OCI-M1 (cell line): ENCODE data around the gene PRKCI.
"Not testable (repeated sequence)": the region's sequence is repeated elsewhere in the genome, so short reads cannot be mapped to it uniquely, and the experiment has no call there.

Experiments
- DNase-seq: peaks from one replicate; lab custom pipeline; 2025; lab: John Stamatoyannopoulos, UW

The PRKCI gene

DNA sequence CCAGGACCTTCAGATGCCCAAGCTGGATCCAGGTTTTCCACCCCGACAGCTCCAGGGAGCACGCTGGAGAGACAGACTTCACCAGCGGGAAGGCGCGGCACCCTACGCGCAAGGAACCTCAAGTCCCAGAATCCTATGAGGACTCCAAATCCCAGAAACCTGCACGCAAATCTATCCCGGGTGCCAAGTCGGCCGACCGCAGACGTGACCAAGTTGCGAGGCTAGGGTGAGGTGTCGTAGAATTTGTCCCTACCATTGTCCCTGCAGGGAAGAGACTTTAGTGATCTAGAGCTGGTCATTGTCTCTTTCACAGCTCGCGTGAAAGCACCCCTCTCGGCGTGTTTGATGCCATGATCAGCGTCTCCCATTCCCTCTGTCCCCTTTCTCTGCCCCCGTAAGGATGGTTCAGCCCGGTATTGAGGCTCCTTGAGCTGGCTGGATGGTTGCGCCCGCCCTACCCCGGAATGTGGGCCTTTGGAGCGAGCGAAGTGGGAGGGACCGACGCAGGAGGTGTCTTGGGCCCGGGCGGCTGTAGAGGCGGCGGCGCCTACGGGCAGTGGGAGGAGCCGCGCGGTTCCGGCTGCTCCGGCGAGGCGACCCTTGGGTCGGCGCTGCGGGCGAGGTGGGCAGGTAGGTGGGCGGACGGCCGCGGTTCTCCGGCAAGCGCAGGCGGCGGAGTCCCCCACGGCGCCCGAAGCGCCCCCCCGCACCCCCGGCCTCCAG, at the start of gene PRKCI:
Gene PRKCI, plus strand, starts transcription at position 501 of the 723 bp plus-strand sequence. CDS start 246 bp downstream, outside the sequence.
- DNase-seq: peak; percentile 94

DNA sequence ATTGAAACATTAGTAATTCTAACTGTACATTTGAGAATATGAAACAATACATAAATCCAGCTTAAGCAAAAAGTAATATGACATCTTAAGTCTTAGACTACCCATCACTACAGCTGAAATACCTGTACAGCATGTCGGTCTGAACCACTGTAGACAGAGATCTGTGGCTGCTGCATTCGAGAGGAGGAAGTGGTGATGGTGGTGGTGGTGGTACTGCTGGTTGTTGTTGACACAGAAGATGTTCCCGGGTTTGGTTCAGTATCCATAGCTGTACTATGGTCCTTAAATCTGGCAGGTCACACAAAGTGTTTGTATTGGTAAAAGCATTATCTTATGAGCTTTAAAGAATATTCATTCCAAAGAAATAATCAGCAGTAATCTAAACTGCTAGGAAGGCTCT, 43.6 kb upstream of the PRKCI start:
- no peak for DNase-seq

DNA sequence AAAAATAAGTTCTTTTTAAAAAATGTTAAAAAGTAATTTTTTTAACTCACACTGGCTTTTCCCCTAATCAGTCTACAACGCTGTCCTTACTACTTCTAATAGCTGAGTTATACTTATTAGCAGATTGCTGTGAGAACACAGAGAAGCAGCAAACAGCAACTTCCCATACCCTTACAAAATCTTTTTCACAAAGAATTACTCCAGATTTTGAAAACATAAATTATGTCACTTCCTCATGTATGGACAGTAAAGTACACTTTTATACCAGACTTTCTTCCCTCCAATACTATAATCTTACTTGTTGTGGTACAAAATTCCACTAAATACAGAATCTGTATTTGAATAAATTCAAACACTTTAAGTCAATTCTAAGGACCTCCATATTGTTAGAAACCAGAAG, 42.8 kb upstream of the PRKCI start:
- DNase-seq: peak; percentile 22

GRCh38 chr3:170180079-170180907, 41.9 kb upstream of the PRKCI start:
- DNase-seq: peak; percentile 48

DNA sequence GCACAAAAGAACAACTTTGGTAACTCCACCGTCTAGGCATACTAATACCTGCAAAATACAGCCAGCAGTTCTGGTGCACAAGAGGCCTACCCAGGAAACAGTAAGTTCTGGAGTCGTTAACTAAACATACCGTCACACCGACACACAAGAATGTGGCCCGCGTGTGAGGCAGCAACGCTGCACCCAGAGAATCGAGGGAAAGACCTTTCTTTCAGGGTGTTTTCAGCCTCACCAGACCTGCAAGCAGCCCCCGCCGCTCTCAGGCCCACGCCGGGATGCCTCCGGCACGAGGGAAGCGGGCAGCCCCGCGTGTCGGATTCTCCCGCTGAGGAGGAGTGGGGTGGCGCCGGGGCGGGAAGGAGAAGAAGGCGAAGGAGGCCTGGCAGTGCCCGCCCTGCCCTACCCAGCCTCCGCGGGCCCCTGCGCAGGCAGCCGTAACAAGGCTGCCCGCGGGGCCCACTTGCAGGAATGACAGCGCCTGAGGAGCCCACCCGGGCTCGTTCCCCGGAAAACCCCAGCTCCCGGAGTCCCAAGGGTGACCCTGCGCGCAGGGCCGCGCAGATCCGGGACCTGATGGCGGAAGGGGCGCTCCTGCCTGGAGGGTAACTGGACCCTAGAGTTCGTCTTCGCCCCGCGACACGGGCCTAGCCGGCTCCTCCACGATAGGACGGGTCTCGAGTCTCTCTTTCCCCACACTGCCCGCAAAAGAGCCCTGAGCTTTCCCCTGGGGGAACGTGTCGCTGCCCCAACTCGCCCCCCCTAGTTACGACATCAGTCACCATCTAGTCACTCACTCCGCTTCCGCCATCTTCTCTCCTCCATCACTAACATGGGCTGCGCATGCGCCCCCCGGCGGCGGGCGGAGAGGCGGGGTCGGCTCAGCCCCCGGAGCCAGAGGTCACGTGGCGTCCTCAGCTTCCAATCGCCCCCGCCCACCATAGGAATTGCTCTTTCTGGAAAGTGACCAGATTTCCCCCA, 41.0 kb upstream of the PRKCI start, which contains the start of gene PHC3:
Gene PHC3, minus strand, starts transcription at position 826 of the 978 bp plus-strand sequence. Its CDS starts 18 bp downstream, at position 808.
- DNase-seq: peak; percentile 89

DNA sequence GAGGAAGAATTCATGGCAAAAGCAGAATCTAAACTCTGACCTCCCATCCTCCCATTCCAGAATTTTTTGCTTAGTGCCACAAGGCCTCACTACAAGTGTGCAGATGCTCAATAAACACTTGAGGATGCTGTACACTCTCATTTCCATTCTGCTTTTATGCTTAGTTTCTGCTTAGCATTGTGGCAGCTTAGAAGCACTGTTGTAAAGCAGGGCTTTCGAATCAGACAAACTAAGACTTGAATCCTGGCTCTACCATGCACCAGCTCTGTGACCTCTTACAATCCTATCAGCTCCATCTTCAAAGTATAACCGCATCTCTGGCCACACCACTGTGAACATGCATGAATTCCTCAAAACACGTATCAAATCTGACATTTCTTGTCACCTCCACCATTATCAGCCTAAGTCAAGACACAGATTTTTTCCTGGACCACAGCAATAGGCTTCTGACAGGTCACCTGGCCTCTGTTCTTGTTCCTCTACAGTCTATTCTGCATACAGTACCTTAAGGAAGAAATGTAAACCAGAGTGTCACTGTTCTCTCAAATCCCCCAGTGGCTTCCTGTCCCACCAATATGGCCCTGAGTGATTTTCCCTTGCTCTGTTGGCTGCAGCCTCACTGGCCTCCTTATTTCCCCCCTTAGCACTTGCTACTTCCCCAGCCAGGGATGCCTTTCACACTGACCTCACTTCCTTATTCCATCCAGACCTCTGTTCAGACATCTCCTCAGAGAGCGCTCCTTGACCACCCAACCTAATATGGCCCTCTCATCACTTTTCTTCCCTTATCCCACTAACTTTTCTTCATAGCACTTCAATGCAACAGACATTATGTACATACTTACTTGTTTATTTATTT, 32.6 kb upstream of the PRKCI start:
- no peak for DNase-seq

GRCh38 chr3:170195759-170196158, 26.5 kb upstream of the PRKCI start:
- not testable (repeated sequence) for DNase-seq

GRCh38 chr3:170196833-170197232, 25.4 kb upstream of the PRKCI start:
- DNase-seq: no peak

GRCh38 chr3:170200987-170201386, 21.2 kb upstream of the PRKCI start:
- no peak for DNase-seq

DNA sequence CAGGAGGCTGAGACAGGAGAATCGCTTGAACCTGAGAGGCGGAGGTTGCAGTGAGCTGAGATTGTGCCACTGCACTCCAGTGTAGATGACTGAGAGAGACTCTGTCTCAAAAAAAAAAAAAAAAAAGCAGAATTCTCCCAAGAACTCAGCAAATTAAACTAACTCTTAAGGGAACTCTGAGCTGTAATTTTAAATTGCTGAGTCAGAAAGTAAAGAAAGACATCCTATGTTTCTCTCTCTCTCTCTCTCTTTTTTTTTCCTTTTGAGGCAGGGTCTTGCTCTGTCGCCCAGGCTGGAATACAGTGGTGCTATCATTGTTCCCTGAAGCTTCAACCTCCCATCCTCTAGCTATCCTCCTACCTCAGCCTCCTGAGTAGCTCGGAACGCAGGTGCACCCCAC, 20.7 kb upstream of the PRKCI start:
- DNase-seq: no peak

GRCh38 chr3:170203457-170203856, 18.8 kb upstream of the PRKCI start:
- DNase-seq: no peak

DNA sequence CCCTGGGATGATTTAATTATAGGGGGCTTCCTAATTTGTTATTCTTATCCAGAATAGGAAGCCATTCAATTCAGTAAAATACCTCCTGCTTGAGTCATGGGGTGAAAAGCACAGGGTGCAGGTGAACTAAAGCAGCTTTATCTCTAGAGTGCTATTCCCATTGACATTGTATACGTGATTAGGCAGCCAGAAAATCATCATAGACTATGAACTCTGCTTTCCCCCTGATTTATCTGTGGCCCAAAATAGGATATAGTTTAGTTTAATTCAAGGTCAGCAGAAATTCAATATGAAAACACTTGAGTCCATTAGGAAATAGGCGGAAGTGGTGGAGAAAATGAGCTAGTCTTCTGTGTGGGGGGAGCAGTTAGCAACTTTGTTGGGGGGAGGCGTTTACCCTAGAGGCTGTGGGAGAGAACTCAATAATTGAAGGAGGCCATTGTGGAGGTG, 18.2 kb upstream of the PRKCI start:
- DNase-seq: no peak

GRCh38 chr3:170204509-170204908, 17.7 kb upstream of the PRKCI start:
- DNase-seq: no peak

DNA sequence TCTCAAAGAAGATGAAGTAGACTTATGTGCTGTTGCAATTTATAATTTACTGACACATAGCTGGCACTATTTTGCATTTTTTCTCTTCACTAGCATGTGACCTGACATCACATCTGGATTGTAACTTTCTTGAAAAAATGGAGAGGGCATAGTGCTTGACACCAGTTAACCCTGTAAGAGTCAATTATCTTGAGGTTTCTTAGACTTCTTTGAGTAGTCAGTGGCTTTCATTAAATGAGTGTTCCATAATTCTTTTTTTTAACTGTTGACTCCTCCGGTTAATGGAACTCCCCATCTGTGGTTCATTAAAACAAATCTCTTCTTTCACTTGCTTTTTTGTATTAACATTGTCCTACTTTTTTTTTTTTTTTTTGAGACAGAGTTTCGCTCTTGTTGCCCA, 16.9 kb upstream of the PRKCI start:
- DNase-seq: no peak

DNA sequence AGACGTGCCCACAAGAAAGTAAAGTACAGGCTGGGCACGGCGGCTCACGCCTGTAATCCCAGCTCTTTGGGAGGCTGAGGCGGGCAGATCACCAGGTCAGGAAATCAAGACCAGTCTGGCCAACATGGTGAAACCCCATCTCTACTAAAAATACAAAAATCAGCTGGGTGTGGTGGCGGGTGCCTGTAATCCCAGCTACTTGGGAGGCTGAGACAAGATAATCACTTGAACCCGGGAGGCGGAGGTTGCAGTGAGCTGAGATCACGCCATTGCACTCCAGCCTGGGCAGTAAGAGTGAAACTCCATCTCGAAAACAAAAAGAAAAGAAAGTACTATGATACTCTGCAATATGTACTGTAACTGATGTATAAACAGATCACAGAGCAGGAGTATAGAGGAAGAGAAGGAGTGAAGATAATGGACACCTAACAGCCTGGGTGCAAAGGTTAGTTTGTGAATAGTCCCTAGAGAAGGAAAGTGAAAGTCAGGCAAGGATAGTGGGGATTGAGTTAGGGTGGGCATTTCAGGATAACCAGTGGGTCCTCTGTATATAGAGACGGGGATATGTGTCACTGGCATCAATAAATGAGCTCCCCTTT, 16.0 kb upstream of the PRKCI start:
- DNase-seq: not testable (repeated sequence)

- no peak for DNase-seq
Measured at GRCh38 chr3:170207717-170208116, 14.5 kb upstream of the PRKCI start.

GRCh38 chr3:170211668-170212067, 10.6 kb upstream of the PRKCI start:
- no peak for DNase-seq

DNA sequence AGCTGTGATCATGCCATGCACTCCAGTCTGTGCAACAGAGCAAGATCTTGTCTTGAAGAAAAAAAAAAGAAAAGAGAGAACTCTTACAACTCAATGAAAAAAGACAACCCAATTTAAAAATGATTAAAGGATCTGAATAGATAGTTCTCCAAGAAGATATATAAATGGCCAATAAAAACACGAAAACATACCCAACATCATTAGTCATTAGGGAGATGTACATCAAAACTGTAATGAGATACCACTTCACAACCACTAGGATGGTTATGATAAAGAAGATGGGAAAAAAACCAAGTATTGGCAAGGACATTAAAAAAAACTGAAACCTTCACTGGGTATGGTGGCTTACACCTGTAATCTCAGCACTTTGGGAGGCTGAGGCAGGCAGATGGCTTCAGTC, 2.4 kb upstream of the PRKCI start:
- DNase-seq: no peak

DNA sequence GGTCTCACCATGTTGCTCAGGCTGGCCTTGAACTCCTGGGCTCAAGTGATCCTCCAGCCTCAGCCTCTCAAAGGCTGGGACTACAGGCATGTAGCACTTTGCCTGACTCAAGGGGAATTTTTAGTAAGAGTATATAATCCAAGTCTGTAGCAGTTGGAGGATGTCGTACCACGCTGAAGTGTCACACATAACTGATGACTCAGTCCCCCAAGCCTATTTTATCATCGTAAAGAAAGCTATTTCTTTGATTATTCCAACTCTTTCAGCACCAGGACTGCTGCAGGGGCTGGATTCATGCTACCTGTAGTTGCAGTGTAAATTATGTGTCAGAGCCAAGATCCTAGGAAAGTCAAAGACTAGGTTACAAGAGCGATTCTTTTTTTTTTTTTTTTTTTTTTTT, 1.4 kb upstream of the PRKCI start:
- no peak for DNase-seq
